Fibroblast of mammary gland (primary cell): Measurements from ENCODE around the gene KCNF1.

Experiments used
- DNase-seq: peaks from one replicate; pipeline ENCODE4 v3.0.0-alpha.2; 2010; ENCODE audit warnings: low read depth
- H3K4me3 ChIP-seq: 2 replicates; pipeline ENCODE4 v1.5.1; 2011; ENCODE audit warnings: low read depth, mild to moderate bottlenecking, low read length, moderate library complexity; ENCODE audit not compliant: control insufficient read depth
- TF ChIP-seq, protein P1 (sequence below): conservative IDR thresholded peaks from 2 replicates; pipeline ENCODE4 v1.5.1; 2011; ENCODE audit warnings: low read depth, low read length, inconsistent platforms; ENCODE audit not compliant: control insufficient read depth, insufficient read depth

The KCNF1 gene

GRCh38 chr2:10879624-10880585 is 31.8 kb upstream of the KCNF1 start:
- TF ChIP-seq, protein P1, sequence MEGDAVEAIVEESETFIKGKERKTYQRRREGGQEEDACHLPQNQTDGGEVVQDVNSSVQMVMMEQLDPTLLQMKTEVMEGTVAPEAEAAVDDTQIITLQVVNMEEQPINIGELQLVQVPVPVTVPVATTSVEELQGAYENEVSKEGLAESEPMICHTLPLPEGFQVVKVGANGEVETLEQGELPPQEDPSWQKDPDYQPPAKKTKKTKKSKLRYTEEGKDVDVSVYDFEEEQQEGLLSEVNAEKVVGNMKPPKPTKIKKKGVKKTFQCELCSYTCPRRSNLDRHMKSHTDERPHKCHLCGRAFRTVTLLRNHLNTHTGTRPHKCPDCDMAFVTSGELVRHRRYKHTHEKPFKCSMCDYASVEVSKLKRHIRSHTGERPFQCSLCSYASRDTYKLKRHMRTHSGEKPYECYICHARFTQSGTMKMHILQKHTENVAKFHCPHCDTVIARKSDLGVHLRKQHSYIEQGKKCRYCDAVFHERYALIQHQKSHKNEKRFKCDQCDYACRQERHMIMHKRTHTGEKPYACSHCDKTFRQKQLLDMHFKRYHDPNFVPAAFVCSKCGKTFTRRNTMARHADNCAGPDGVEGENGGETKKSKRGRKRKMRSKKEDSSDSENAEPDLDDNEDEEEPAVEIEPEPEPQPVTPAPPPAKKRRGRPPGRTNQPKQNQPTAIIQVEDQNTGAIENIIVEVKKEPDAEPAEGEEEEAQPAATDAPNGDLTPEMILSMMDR = no peak
- DNase-seq = no peak
- no peak overlapping the region for H3K4me3 ChIP-seq

- no peak overlapping the region for H3K4me3 ChIP-seq
- DNase-seq = no peak
- TF ChIP-seq, protein P1 = no peak
These were observed 31.0 kb upstream of the KCNF1 start for GRCh38 chr2:10880586-10881321.

- DNase-seq = no peak
- TF ChIP-seq, protein P1 = no peak
These were observed 29.2 kb upstream of the KCNF1 start for GRCh38 chr2:10882568-10882967.

DNA sequence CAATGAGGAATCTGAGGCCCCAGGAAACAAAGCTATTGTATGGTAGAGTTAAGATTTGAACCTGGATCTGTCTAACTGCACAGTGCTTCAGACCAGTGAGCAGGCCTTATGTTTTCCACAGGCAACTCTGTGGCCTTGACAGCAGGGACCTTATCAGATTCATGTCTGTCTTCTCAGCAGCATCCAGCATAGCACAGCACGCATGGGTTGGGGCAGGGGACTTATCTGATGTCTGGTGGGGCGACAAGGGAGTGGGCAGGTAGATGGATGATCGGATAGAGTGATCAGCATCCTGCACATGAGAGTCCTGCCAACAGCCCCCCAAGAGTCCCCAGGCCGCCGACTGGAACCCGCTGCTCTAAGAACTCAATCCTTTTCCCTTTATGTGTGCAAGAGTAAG is 28.7 kb upstream of the KCNF1 start:
- TF ChIP-seq, protein P1 = no peak
- DNase-seq = no peak
- no peak overlapping the region for H3K4me3 ChIP-seq

More at GRCh38 chr2:10882568-10882967, 29.2 kb upstream of the KCNF1 start:
- H3K4me3 ChIP-seq = no peak overlapping the region

GRCh38 chr2:10883801-10884478 is 27.8 kb upstream of the KCNF1 start:
- no peak overlapping the region for H3K4me3 ChIP-seq
- TF ChIP-seq, protein P1 = no peak
- DNase-seq = no peak

- TF ChIP-seq, protein P1 = no peak
- DNase-seq = no peak
- no peak overlapping the region for H3K4me3 ChIP-seq
These were observed 27.2 kb upstream of the KCNF1 start for GRCh38 chr2:10884574-10884975.
